ENCODE results near the gene USP7.

The USP7 gene

DNA sequence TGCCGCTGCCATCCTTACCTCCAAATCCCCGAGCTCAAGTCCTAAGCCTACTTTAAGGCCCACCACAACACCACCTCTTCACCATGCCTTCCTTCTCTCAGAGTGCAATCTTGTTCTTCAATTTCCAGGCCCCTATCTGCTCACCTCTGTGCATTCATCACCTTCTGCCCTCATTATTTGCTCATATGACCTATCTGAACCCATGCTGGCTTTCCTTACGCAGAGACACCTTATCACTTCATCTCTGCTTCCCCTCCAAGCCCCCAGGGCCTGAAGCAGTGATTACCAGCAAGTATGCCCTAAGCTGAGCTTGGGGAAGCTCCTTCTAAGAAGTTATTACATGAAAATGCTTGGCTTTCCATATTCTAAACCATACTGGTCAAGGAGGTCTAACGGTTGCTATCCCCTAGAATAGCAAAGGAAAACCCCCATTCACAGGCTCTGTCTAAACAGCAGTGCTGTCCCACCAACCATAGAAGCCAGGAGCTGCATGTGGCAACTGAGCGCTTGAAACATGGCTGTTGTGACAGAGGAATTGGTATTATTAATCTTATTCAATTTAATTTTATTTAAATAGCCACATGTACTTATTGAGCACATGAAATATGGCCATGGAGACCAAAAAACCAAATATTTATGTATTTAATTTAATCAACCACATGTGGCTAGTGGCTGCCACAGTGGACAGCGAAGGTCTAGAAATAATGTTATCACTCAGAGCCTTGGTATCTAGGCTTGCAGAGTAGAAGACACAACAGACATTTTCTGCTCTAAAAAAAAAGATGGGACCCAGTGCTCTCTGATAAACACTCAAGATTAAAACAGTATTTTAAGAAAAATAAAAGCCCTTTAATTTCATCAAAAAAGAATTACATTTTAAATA, 13.9 kb downstream of the USP7 start:
- Mint-ChIP-seq H3K27ac (no peak overlapping the region), H3K27me3 (no peaks in the 10 kb centered on the region), H3K4me1 (peaks cover 90% of the 10 kb centered on the region), H3K4me3 (peak overlapping the region; percentile 12), H3K36me3 (no peaks in the 10 kb centered on the region), H3K9me3 (no peaks in the 10 kb centered on the region)

- H3K36me3 Mint-ChIP-seq = no peaks in the 10 kb centered on the region
- H3K4me3 Mint-ChIP-seq = peak overlapping the region; percentile 12
- H3K27ac Mint-ChIP-seq = no peak overlapping the region
- no peaks in the 10 kb centered on the region for H3K27me3 Mint-ChIP-seq
- no peaks in the 10 kb centered on the region for H3K9me3 Mint-ChIP-seq
- peaks cover 93% of the 10 kb centered on the region for H3K4me1 Mint-ChIP-seq
These were observed 14.9 kb downstream of the USP7 start for GRCh38 chr16:8948831-8949230.

DNA sequence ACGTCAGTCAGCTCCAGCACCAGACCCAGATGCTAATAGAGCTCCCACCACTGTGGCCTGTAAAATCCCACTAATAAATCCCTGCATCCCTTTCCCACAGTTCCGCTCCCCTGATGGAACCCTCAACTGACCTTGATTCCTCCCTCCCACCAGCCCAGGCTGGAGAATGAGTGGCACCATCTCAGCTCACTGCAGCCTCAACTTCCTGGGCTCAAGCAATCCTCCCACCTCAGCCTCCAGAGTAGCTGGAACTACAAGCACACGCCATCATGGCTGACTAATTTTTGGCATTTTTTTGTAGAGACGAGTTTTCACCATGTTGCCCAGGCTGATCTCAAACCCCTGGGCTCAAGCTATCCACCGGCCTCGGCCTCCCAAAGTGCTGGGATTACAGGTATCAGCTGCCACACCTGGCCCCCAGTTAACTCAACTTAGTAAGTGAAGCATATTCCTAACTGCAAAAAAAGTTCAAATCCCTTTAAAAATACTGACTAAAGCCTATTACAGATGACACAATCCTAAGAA, 15.6 kb downstream of the USP7 start:
- Mint-ChIP-seq H3K4me3 (no peak overlapping the region), H3K4me1 (peaks cover 98% of the 10 kb centered on the region), H3K36me3 (no peaks in the 10 kb centered on the region), H3K9me3 (no peaks in the 10 kb centered on the region), H3K27me3 (no peaks in the 10 kb centered on the region), H3K27ac (no peak overlapping the region)

DNA sequence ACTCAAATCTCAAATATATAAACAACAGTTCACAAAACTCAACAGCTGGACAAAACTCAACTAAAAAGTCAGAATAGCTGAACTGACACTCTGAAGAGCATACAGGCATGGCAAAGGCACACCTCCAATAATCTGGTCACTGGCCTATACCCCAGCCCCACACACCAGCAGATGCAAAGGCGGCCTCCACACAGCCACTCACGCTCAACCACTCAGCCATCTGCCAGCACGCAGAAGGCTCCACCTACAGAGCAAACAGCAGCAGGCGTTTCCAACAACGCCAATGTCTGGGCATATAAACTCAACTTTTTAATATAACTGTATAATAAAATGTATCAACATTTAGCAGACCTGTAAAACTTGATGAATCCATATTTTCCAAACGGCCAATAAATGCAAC, 17.2 kb downstream of the USP7 start:
- H3K4me1 Mint-ChIP-seq = peaks cover 98% of the 10 kb centered on the region
- H3K27me3 Mint-ChIP-seq = no peaks in the 10 kb centered on the region
- peak overlapping the region; percentile 65 for H3K27ac Mint-ChIP-seq
- H3K4me3 Mint-ChIP-seq = peak overlapping the region; percentile 58
- H3K9me3 Mint-ChIP-seq = no peaks in the 10 kb centered on the region
- no peaks in the 10 kb centered on the region for H3K36me3 Mint-ChIP-seq

- H3K4me3 Mint-ChIP-seq = peak overlapping the region; percentile 19
These were observed 17.9 kb downstream of the USP7 start for GRCh38 chr16:8945626-8946296.

GRCh38 chr16:8943966-8944759, 19.5 kb downstream of the USP7 start:
- peak overlapping the region; percentile 64 for H3K4me3 Mint-ChIP-seq
- peak overlapping the region; percentile 72 for H3K27ac Mint-ChIP-seq
- H3K27me3 Mint-ChIP-seq = no peaks in the 10 kb centered on the region
- no peaks in the 10 kb centered on the region for H3K9me3 Mint-ChIP-seq
- H3K36me3 Mint-ChIP-seq = peaks cover 2% of the 10 kb centered on the region
- peaks cover 99% of the 10 kb centered on the region for H3K4me1 Mint-ChIP-seq

More at GRCh38 chr16:8945626-8946296, 17.9 kb downstream of the USP7 start:
- H3K27me3 Mint-ChIP-seq = no peaks in the 10 kb centered on the region
- H3K4me1 Mint-ChIP-seq = peaks cover 98% of the 10 kb centered on the region
- peak overlapping the region; percentile 72 for H3K27ac Mint-ChIP-seq
- H3K9me3 Mint-ChIP-seq = no peaks in the 10 kb centered on the region
- peaks cover 2% of the 10 kb centered on the region for H3K36me3 Mint-ChIP-seq

DNA sequence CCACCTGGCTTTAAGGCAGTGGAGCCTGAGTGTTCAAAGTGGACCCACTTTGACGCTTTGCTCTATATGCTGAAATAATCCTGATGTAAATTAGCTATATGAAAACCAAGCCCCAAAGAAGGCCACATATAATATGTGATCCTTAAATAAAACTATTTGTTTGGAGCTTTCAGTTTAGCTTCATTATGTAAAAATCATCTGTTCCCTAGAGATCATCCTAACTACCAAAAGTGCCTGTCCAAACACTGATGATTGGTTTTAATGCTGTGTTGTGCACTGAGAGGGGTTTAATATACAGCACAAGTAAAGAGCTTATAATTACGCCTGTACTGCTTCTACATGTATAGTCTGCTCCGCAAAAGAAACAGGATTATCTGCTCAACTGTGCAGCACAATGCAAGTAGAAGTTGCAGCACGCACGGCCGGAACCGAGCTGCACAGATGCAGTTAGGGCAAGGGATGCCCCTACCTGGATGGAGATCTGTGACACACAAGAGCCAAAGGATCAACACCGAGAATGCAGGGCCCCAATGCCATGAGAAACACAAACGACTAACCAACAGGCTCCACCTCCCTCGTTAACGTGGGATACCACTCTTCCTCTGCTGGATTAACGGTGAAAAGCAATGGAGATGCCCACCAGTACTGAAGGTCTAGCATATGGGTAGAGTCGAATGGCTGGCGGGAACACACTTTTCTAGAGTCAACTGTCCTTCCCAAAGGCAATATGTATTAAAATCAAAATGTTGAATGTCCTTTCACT, 20.5 kb downstream of the USP7 start:
- Mint-ChIP-seq H3K4me3 (peak overlapping the region; percentile 23), H3K27me3 (no peaks in the 10 kb centered on the region), H3K4me1 (peaks cover 99% of the 10 kb centered on the region), H3K9me3 (no peaks in the 10 kb centered on the region), H3K27ac (no peak overlapping the region), H3K36me3 (peaks cover 2% of the 10 kb centered on the region)

DNA sequence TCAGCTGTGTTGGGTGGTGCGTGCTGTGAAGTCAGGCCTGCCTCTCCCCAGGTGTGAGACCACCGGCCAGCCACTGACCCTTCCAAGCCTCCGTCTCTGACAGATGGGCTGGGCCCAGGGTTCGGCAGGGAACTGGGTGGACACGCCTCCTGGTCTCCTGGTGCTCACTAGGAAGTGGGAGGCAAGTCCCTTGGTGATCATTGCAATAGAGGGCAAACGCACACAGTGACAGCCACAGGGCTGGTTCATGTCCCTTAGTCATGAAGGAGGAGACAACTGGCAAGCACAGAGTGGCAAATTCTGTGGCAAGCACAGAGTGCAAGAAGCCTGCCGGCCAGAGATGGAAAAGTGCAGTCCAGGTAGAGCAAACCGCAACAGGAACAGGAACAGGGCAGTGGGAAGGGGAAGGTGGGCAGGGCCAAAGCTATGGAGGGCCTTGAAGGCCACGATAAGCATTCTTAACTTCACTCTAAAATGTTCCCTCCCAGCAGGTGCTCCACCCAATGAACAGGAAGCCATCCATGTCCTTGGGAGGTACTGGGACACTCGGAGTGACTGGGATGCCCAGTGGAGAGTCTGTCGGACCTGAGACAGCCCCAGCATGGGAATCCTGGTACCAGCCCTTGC, 21.9 kb downstream of the USP7 start:
- H3K27ac Mint-ChIP-seq = peak overlapping the region; percentile 69
- no peaks in the 10 kb centered on the region for H3K27me3 Mint-ChIP-seq
- peaks cover 2% of the 10 kb centered on the region for H3K36me3 Mint-ChIP-seq

GRCh38 chr16:8937803-8938202, 25.9 kb downstream of the USP7 start:
- Mint-ChIP-seq H3K4me1 (peaks cover 91% of the 10 kb centered on the region), H3K27ac (no peak overlapping the region), H3K4me3 (no peak overlapping the region), H3K27me3 (no peaks in the 10 kb centered on the region), H3K9me3 (no peaks in the 10 kb centered on the region), H3K36me3 (peaks cover 2% of the 10 kb centered on the region)

More for the DNA sequence above, 21.9 kb downstream of the USP7 start:
- no peaks in the 10 kb centered on the region for H3K9me3 Mint-ChIP-seq
- H3K4me1 Mint-ChIP-seq = peaks cover 99% of the 10 kb centered on the region
- no peak overlapping the region for H3K4me3 Mint-ChIP-seq

DNA sequence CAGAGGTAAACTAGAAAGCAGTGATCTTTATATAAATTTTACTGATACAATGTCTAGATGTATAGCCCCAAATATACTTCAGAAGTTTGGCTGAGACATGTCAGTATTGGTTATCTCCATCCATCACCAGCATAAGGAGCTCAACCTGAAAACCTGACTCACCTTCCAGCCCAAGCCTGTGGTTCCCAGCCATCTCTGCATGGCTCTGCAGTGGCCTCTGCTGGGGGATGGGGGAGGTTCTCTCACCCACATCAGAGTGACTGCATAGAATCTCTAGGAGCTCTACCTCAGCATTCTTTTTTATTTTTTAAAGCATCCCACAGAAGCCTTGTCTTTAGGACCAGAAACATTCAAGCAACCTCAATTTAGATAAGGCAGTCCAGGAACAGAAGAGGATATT, 27.3 kb downstream of the USP7 start:
- Mint-ChIP-seq H3K27me3 (no peaks in the 10 kb centered on the region), H3K27ac (peak overlapping the region; percentile 68), H3K36me3 (peaks cover 2% of the 10 kb centered on the region), H3K9me3 (no peaks in the 10 kb centered on the region), H3K4me3 (peak overlapping the region; percentile 66), H3K4me1 (peaks cover 90% of the 10 kb centered on the region)

GRCh38 chr16:8935989-8936388, 27.7 kb downstream of the USP7 start:
- H3K4me1 Mint-ChIP-seq = peaks cover 89% of the 10 kb centered on the region
- peak overlapping the region; percentile 66 for H3K4me3 Mint-ChIP-seq
- no peaks in the 10 kb centered on the region for H3K9me3 Mint-ChIP-seq
- H3K27ac Mint-ChIP-seq = peak overlapping the region; percentile 68
- H3K27me3 Mint-ChIP-seq = no peaks in the 10 kb centered on the region
- peaks cover under 1% of the 10 kb centered on the region for H3K36me3 Mint-ChIP-seq

DNA sequence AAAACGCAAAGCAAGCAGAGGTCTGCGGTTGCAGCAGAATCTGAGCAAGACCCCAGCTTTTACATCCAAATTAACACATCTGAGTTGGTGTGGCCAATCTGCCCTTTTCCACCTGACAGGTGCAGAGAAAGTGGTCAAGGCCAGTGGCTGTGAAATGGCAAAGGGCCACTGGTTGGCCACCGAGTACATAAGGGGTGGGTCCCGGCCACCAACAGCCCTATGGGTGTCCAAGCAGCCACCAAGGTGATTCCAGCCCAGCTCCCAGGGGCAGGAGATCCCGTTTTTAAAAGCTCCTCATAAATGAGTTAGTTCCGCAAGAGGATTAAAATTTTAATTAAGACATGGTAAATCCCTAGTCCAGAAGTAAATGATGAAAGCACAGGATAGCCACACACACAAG, 29.1 kb downstream of the USP7 start:
- H3K4me1 Mint-ChIP-seq = peaks cover 77% of the 10 kb centered on the region
- no peaks in the 10 kb centered on the region for H3K27me3 Mint-ChIP-seq
- no peak overlapping the region for H3K27ac Mint-ChIP-seq
- H3K36me3 Mint-ChIP-seq = no peaks in the 10 kb centered on the region
- no peaks in the 10 kb centered on the region for H3K9me3 Mint-ChIP-seq
- no peak overlapping the region for H3K4me3 Mint-ChIP-seq

- Mint-ChIP-seq H3K4me3 (no peak overlapping the region), H3K36me3 (peaks cover 8% of the 10 kb centered on the region), H3K27me3 (no peaks in the 10 kb centered on the region), H3K27ac (peak overlapping the region; percentile 69), H3K9me3 (no peaks in the 10 kb centered on the region), H3K4me1 (peaks cover 70% of the 10 kb centered on the region)
These were observed 31.8 kb downstream of the USP7 start for GRCh38 chr16:8931859-8932258.

DNA sequence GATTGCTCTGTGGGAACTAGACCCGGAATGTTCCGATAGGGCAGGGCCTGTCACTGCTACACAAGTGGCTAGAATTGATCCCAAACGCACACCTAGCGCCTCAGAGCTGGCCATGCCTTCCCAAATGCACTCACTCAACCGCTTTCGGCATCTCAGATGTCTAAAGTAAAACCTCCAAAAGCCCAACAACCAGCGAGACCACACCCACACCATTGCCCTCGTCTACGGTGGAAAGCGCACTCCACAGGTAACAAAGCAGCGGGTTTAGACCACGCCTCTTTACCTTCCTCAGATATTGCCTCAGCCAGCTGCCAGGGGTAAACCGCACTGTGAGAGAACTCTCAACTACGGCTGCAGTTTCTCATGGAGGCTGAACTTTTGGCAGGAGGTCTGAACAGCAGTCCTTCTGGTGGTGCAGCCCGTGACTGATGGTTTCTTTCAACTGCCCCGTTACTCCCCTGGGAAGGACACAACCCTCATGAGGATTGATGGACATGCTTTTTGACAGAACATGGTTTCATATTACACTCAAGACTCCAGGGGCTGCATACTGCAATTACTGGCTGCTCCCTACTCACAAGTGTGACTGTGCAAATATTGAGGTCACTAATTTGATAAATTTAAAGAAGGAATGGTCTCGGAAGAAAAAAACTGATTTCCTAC, 34.5 kb downstream of the USP7 start:
- peaks cover 13% of the 10 kb centered on the region for H3K36me3 Mint-ChIP-seq
- no peak overlapping the region for H3K27ac Mint-ChIP-seq
- H3K4me1 Mint-ChIP-seq = peaks cover 55% of the 10 kb centered on the region
- no peaks in the 10 kb centered on the region for H3K27me3 Mint-ChIP-seq
- no peak overlapping the region for H3K4me3 Mint-ChIP-seq
- no peaks in the 10 kb centered on the region for H3K9me3 Mint-ChIP-seq
